IMR-90 (cell line): ENCODE results near the gene NUBP1. TPM values are rescaled to one million over a fixed set of nuclear protein-coding genes. Genes with fewer than 3 reads are reported as not detected.

Experiments
- ATAC-seq: fragments of 200-7000 bp; cut with Tn5 transposase; 2 replicates; pipeline ENCODE4 v1.9.1; 2020; ENCODE audit warnings: low read depth, mild to moderate bottlenecking, moderate library complexity
- Bru-seq: library from RNA; stranded (reverse); fragments of 400-500 nt; gene quantifications from one replicate; lab custom pipeline; 2021; lab: Mats Ljungman, UMichigan
- BruChase-seq, 2 experiments: library from RNA; stranded (reverse); fragments of 400-500 nt; gene quantifications; one replicate each; lab custom pipeline; 2021; lab: Mats Ljungman, UMichigan
- BruUV-seq: library from RNA; stranded (reverse); fragments of 400-500 nt; replicated peaks from 2 replicates; lab custom pipeline; 2021; lab: Mats Ljungman, UMichigan
- CTCF ChIA-PET: fragments of 300-600 bp; formaldehyde crosslinking; extraction: SDS; loops from one replicate; lab custom pipeline; 2021; ENCODE audit warnings: antibody characterized with exemption; lab: Yijun Ruan, JAX
- POLR2A ChIA-PET: fragments of 300-600 bp; sonication (Branson Sonifier 250); formaldehyde crosslinking; loops from one replicate; lab custom pipeline; 2022; ENCODE audit warnings: antibody characterized with exemption; ENCODE audit not compliant: unreplicated experiment; lab: Charles Lee
- DNase-seq: peaks from one replicate; pipeline ENCODE4 v3.0.0; 2013
- H2AFZ ChIP-seq: replicated peaks from 2 replicates; pipeline ENCODE3; 2013; ENCODE audit warnings: low read length, mild to moderate bottlenecking; ENCODE audit not compliant: poor library complexity
- H2AK5ac ChIP-seq: 2 replicates; pipeline ENCODE4 v1.6.1; 2013; ENCODE audit warnings: low read depth, low read length, inconsistent platforms
- H2AK9ac ChIP-seq: replicated peaks from 2 replicates; pipeline ENCODE3; 2013; ENCODE audit warnings: mild to moderate bottlenecking, low read depth, low read length, moderate library complexity; ENCODE audit not compliant: poor library complexity
- H2BK120ac ChIP-seq: 2 replicates; pipeline ENCODE4 v1.6.1; 2013; ENCODE audit warnings: low read depth, low read length, inconsistent platforms
- H2BK15ac ChIP-seq: 3 replicates; pipeline ENCODE4 v1.6.1; 2013; ENCODE audit warnings: low read depth, low read length, inconsistent platforms
- H2BK20ac ChIP-seq: 2 replicates; pipeline ENCODE4 v1.6.1; 2013; ENCODE audit warnings: low read depth, mild to moderate bottlenecking, inconsistent platforms, low read length, moderate library complexity
- H2BK5ac ChIP-seq: 2 replicates; pipeline ENCODE4 v1.6.1; 2013; ENCODE audit warnings: mild to moderate bottlenecking, low read depth, low read length, inconsistent platforms; ENCODE audit not compliant: poor library complexity, severe bottlenecking
- H3K14ac ChIP-seq: replicated peaks from 2 replicates; pipeline ENCODE4 v1.6.1; 2013; ENCODE audit warnings: low read depth, low read length, inconsistent platforms
- H3K18ac ChIP-seq: 2 replicates; pipeline ENCODE4 v1.6.1; 2013; ENCODE audit warnings: low read depth, low read length, control low read depth
- H3K23ac ChIP-seq: 2 replicates; pipeline ENCODE4 v1.6.1; 2013; ENCODE audit warnings: low read depth, low read length, inconsistent platforms
- H3K27ac ChIP-seq: 2 replicates; pipeline ENCODE4 v1.5.1; 2013; ENCODE audit warnings: mild to moderate bottlenecking, control low read depth, low read length; ENCODE audit not compliant: insufficient read depth
- H3K27me3 ChIP-seq: 2 replicates; pipeline ENCODE4 v1.6.1; 2013; ENCODE audit warnings: low read length; ENCODE audit not compliant: control insufficient read depth, insufficient read depth
- H3K36me3 ChIP-seq: 2 replicates; pipeline ENCODE4 v1.6.1; 2013; ENCODE audit warnings: low read length, mixed read lengths; ENCODE audit not compliant: control insufficient read depth, insufficient read depth
- H3K4ac ChIP-seq: 2 replicates; pipeline ENCODE4 v1.6.1; 2013; ENCODE audit warnings: low read depth, low read length, inconsistent platforms
- H3K4me1 ChIP-seq: 2 replicates; pipeline ENCODE4 v1.6.1; 2013; ENCODE audit warnings: low read length, mixed read lengths; ENCODE audit not compliant: control insufficient read depth, insufficient read depth
- H3K4me2 ChIP-seq: 2 replicates; pipeline ENCODE4 v1.6.1; 2013; ENCODE audit warnings: low read depth, mild to moderate bottlenecking, control low read depth, low read length, moderate library complexity
- H3K4me3 ChIP-seq: 2 replicates; pipeline ENCODE4 v1.5.1; 2013; ENCODE audit warnings: low read depth, mild to moderate bottlenecking, control low read depth, low read length, moderate library complexity; ENCODE audit not compliant: insufficient read depth
- H3K56ac ChIP-seq: 2 replicates; pipeline ENCODE4 v1.6.1; 2013; ENCODE audit warnings: low read length, inconsistent platforms; ENCODE audit not compliant: insufficient read depth; ENCODE audit errors: extremely low read depth
- H3K79me1 ChIP-seq, 2 experiments: 2 replicates each; pipeline ENCODE4 v1.6.1; 2013; ENCODE audit warnings: low read length in 2 of 2, inconsistent platforms in 1 of 2, low read depth in 1 of 2
- H3K9ac ChIP-seq: 2 replicates; pipeline ENCODE4 v1.6.1; 2013; ENCODE audit warnings: low read depth, low read length, control low read depth
- H3K9me1 ChIP-seq: 2 replicates; pipeline ENCODE4 v1.6.1; 2013; ENCODE audit warnings: low read length, inconsistent platforms; ENCODE audit not compliant: insufficient read depth
- H3K9me3 ChIP-seq: 2 replicates; pipeline ENCODE4 v1.6.1; 2013; ENCODE audit warnings: low read length; ENCODE audit not compliant: control insufficient read depth, insufficient read depth
- H4K20me1 ChIP-seq: 2 replicates; pipeline ENCODE4 v1.6.1; 2013; ENCODE audit warnings: low read length, inconsistent platforms; ENCODE audit not compliant: insufficient read depth
- H4K5ac ChIP-seq: 2 replicates; pipeline ENCODE4 v1.6.1; 2013; ENCODE audit warnings: mild to moderate bottlenecking, low read depth, low read length, control low read depth
- H4K8ac ChIP-seq, 2 experiments: 2 replicates each; pipeline ENCODE4 v1.6.1; 2013; ENCODE audit warnings: low read depth in 2 of 2, low read length in 2 of 2, control low read depth in 1 of 2, inconsistent platforms in 1 of 2
- H4K91ac ChIP-seq: 2 replicates; pipeline ENCODE4 v1.6.1; 2013; ENCODE audit warnings: low read depth, low read length, inconsistent platforms; ENCODE audit not compliant: insufficient read depth
- BHLHE40 ChIP-seq: fragments of 150-350 bp; IDR thresholded peaks from 2 replicates; pipeline ENCODE4 v1.6.1; 2016; ENCODE audit warnings: mild to moderate bottlenecking, low read depth, low read length
- CHD1 ChIP-seq: IDR thresholded peaks from 2 replicates; pipeline ENCODE4 v1.6.1; 2012; ENCODE audit warnings: low read depth, low read length, improper control_type of control experiment
- FOS ChIP-seq: fragments of 150-350 bp; IDR thresholded peaks from 2 replicates; pipeline ENCODE4 v1.6.1; 2016; ENCODE audit warnings: low read depth, low read length
- MAFK ChIP-seq: IDR thresholded peaks from 2 replicates; pipeline ENCODE4 v1.6.1; 2012; ENCODE audit warnings: low read depth, low read length, improper control_type of control experiment
- MAZ ChIP-seq: IDR thresholded peaks from 2 replicates; pipeline ENCODE4 v1.6.1; 2012; ENCODE audit warnings: low read depth, mild to moderate bottlenecking, low read length, improper control_type of control experiment, moderate library complexity, borderline replicate concordance
- NFE2L2 ChIP-seq: fragments of 150-350 bp; IDR thresholded peaks from 2 replicates; pipeline ENCODE4 v1.6.1; 2016; ENCODE audit warnings: low read depth, mild to moderate bottlenecking, low read length
- POLR2A ChIP-seq: IDR thresholded peaks from 2 replicates; pipeline ENCODE4 v1.6.1; 2012; ENCODE audit warnings: mild to moderate bottlenecking, low read depth, low read length
- RAD21 ChIP-seq: IDR thresholded peaks from 2 replicates; pipeline ENCODE4 v1.6.1; 2012; ENCODE audit warnings: low read length, improper control_type of control experiment
- RFX5 ChIP-seq: IDR thresholded peaks from 2 replicates; pipeline ENCODE4 v1.8.0; 2012; ENCODE audit warnings: low read depth, mild to moderate bottlenecking, low read length, moderate library complexity
- SMC3 ChIP-seq: fragments of 150-350 bp; IDR thresholded peaks from 2 replicates; pipeline ENCODE4 v1.6.1; 2016; ENCODE audit warnings: low read depth, mild to moderate bottlenecking, antibody characterized with exemption, low read length, moderate library complexity
- WGBS, 2 experiments: methylation state at CpG; one replicate each; pipeline versions ENCODE4 v1.1.5 to v1.1.7; 2013; ENCODE audit warnings: missing lambda C conversion rate in 2 of 2; ENCODE audit not compliant: insufficient read length in 1 of 2; ENCODE audit errors: extremely low coverage in 2 of 2; 5-methylcytosine and 5-hydroxymethylcytosine counted together
- dilution Hi-C: fragments of 300-500 bp; cut with HindIII; formaldehyde crosslinking; loops from one replicate; pipeline ENCODE4 v1.14.3; 2018; ENCODE audit warnings: low sequenced_read_pairs; ENCODE audit not compliant: unreplicated experiment
- in situ Hi-C: fragments of 300-500 bp; cut with MboI; formaldehyde crosslinking; loops from 3 replicates; pipeline ENCODE4 v1.14.3; 2019; ENCODE audit warnings: low sequenced_read_pairs, inconsistent platforms, mixed read lengths
- intact Hi-C: fragments of 100-400 bp; cut with micrococcal nuclease; formaldehyde crosslinking; loops from 2 replicates; pipeline ENCODE4 v1.10.0; 2022
- long read RNA-seq: library from polyadenylated mRNA; unstranded; transcript quantifications from one replicate; pipeline ENCODE4 v2.0.0, GENCODE V29; 2021; ENCODE audit not compliant: unreplicated experiment
- polyA plus RNA-seq, 3 experiments: library from polyadenylated mRNA; depleted of rRNA; stranded (reverse); fragments of >200 nt; gene quantifications; 2 replicates each; pipeline ENCODE4 v1.2.3, GENCODE V29; 2012; ENCODE audit warnings: low replicate concordance in 1 of 3
- total RNA-seq: library from RNA; depleted of rRNA; stranded (reverse); fragments of >200 nt; gene quantifications from 2 replicates; pipeline ENCODE4 v1.2.3, GENCODE V29; 2012; rRNA removed
- TF ChIP-seq, protein P1 (sequence below): fragments of 150-350 bp; IDR thresholded peaks from 2 replicates; pipeline ENCODE4 v1.6.1; 2017; ENCODE audit warnings: mild to moderate bottlenecking, antibody characterized with exemption, low read length, low read depth
- TF ChIP-seq, protein P2 (sequence below): conservative IDR thresholded peaks from 2 replicates; pipeline ENCODE4 v1.5.1; 2012; ENCODE audit warnings: mild to moderate bottlenecking, low read depth, low read length, improper control_type of control experiment

Gene NUBP1
- total RNA-seq, result 28.0 and 29.7 TPM in 2 replicates
- 30.6 and 31.5 TPM in 2 replicates for polyA plus RNA-seq (2012; rRNA removed)
- 18.3 and 19.8 TPM in 2 replicates for polyA plus RNA-seq (2012; cell fraction: cytosol; rRNA removed)
- polyA plus RNA-seq (2012; cell fraction: nucleus; rRNA removed; ENCODE audit: low replicate concordance), result 9.8 and 16.6 TPM in 2 replicates
- percentile 59 among the genes with signal in this experiment for Bru-seq, nascent RNA
- percentile 54 among the genes with signal in this experiment for BruChase-seq, experiment 1, labeled RNA remaining after a 6-hour chase
- BruChase-seq, experiment 2, labeled RNA remaining after a 2-hour chase, result percentile 48 among the genes with signal in this experiment
- long read RNA-seq, transcript NUBP1-201 (11 exons, 1,228 nt), result major isoform, 11 of 17 reads
- long read RNA-seq, partial matches to known transcripts, result 2 of 17 reads
- long read RNA-seq, other reads (novel, unspliced or antisense), result 4 of 17 reads

GRCh38 chr16:10743610-10744369 is at the start of gene NUBP1:
TSS of gene NUBP1 (plus strand) at chr16:10743842. CDS start at chr16:10743864, 22 bp downstream.
- 0% methylated on average over 14 of the region's 57 CpGs; no CpG with 5 or more reads in 1 of the 2 experiments for WGBS, 2 experiments
- Histone ChIP-seq H3K27ac (peak within 1 kb of the TSS; percentile 98), H4K8ac (peak within 1 kb of the TSS; percentile 83 to 98), H3K4me3 (peak within 1 kb of the TSS; percentile 80), H3K79me1 (peaks cover 2 to 15% of the 10 kb centered on the region in 2 experiments; a peak in 3 of 4 replicates), H3K56ac (peak within 1 kb of the TSS; percentile 92), H3K27me3 (no peaks in the 10 kb centered on the region), H2BK20ac (peak within 1 kb of the TSS; percentile 45; the same call in 1 of the 2 replicates), H2BK15ac (peak within 1 kb of the TSS; percentile 80; the same call in 1 of the 3 replicates), H3K9ac (peak within 1 kb of the TSS; percentile 95), H4K5ac (peak within 1 kb of the TSS; percentile 96), H3K4ac (peak within 1 kb of the TSS; percentile 99), H3K23ac (peak within 1 kb of the TSS; percentile 99), H3K4me2 (peak within 1 kb of the TSS; percentile 83), H4K91ac (peak within 1 kb of the TSS; percentile 93), H4K20me1 (no peaks in the 10 kb centered on the region), H3K14ac (peak within 1 kb of the TSS; percentile 99), H2BK5ac (peak within 1 kb of the TSS; percentile 99), H3K36me3 (no peaks in the 10 kb centered on the region), H2BK120ac (peak within 1 kb of the TSS; percentile 96), H3K9me3 (no peaks in the 10 kb centered on the region), H2AK5ac (peak within 1 kb of the TSS; percentile 58; the same call in 1 of the 2 replicates), H3K4me1 (peaks cover 2% of the 10 kb centered on the region; the same call in 1 of the 2 replicates), H3K18ac (peak within 1 kb of the TSS; percentile 93), H3K9me1 (no peaks in the 10 kb centered on the region), H2AK9ac (peak within 1 kb of the TSS; percentile 98), H2AFZ (peak within 1 kb of the TSS; percentile 100)
- DNase-seq (peak; percentile 97), ATAC-seq (peak; percentile 97)
- POLR2A ChIA-PET, result no interaction called here
- dilution Hi-C loops, result no loop called here
- BruUV-seq, result TSS peak; percentile 91
- CTCF ChIA-PET, result interaction anchor here (0.6 to 0.8 kb wide), 3 partner anchors 143 to 234 kb away, joined by 3 to 4 read pairs (median 3); no protein-coding TSS in a partner anchor
- intact Hi-C loops, result loop anchor here (2.0 kb wide), 1 partner anchor 175 kb away; no protein-coding TSS in a partner anchor
- in situ Hi-C loops, result loop anchor here (10.0 kb wide), 1 partner anchor 1589 kb away; no protein-coding TSS in a partner anchor
- TF ChIP-seq, protein P1, sequence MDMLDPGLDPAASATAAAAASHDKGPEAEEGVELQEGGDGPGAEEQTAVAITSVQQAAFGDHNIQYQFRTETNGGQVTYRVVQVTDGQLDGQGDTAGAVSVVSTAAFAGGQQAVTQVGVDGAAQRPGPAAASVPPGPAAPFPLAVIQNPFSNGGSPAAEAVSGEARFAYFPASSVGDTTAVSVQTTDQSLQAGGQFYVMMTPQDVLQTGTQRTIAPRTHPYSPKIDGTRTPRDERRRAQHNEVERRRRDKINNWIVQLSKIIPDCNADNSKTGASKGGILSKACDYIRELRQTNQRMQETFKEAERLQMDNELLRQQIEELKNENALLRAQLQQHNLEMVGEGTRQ, result no peak
- no peak for TF ChIP-seq FOS
- peak; percentile 96 for TF ChIP-seq POLR2A
- no peak for TF ChIP-seq SMC3
- no peak for TF ChIP-seq RFX5
- TF ChIP-seq BHLHE40, result no peak
- TF ChIP-seq, protein P2, sequence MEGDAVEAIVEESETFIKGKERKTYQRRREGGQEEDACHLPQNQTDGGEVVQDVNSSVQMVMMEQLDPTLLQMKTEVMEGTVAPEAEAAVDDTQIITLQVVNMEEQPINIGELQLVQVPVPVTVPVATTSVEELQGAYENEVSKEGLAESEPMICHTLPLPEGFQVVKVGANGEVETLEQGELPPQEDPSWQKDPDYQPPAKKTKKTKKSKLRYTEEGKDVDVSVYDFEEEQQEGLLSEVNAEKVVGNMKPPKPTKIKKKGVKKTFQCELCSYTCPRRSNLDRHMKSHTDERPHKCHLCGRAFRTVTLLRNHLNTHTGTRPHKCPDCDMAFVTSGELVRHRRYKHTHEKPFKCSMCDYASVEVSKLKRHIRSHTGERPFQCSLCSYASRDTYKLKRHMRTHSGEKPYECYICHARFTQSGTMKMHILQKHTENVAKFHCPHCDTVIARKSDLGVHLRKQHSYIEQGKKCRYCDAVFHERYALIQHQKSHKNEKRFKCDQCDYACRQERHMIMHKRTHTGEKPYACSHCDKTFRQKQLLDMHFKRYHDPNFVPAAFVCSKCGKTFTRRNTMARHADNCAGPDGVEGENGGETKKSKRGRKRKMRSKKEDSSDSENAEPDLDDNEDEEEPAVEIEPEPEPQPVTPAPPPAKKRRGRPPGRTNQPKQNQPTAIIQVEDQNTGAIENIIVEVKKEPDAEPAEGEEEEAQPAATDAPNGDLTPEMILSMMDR, result no peak
- no peak for TF ChIP-seq CHD1
- no peak for TF ChIP-seq RAD21
- TF ChIP-seq MAFK, result peak; percentile 51
- TF ChIP-seq NFE2L2, result no peak
- peak; percentile 89 for TF ChIP-seq MAZ
